ENCODE results near the gene CLASP1. TPM values are rescaled to one million over a fixed set of nuclear protein-coding genes. Genes with fewer than 3 reads are reported as not detected.

CLASP1 gene
- total and polyA plus RNA-seq, 2 experiments from 2014 or later, result 16.6 to 56.3 TPM

DNA sequence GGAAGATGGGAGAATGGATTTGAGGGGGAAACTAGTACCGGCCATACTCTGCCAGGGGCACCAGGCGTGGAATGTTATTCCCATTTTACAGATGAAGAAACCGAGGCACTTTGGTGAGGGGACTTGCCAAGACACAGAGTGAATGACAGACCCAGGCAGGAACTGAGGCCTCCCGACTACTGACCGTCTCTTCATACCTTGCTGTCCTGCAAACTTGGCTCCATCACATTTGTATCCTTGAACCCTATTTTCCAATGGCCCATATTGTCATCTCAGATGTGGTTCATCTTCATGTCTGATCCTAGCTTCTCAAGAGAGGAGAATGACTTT, 358.0 kb downstream of the CLASP1 start:
- Mint-ChIP-seq H3K36me3 (ENCODE audit: low read depth) (no peaks in the 10 kb centered on the region), H3K27ac (no peak overlapping the region), H3K27me3 (ENCODE audit: insufficient read depth, low read depth, poor library complexity) (peaks cover 16% of the 10 kb centered on the region), H3K4me1 (peaks cover 6% of the 10 kb centered on the region; the same call in 2 of the 3 replicates), H3K9me3 (no peaks in the 10 kb centered on the region; the same call in 2 of the 3 replicates), H3K4me3 (no peak overlapping the region)
- TF ChIP-seq ZNF331 (CRISPR knock-in tag; IDR thresholded peaks at IDR 0.05; ENCODE audit: low read depth), result no peak
- no peak for TF ChIP-seq EZH2phosphoT487 (IDR thresholded peaks at IDR 0.05; ENCODE audit: unreplicated experiment)
- TF ChIP-seq, protein P1, sequence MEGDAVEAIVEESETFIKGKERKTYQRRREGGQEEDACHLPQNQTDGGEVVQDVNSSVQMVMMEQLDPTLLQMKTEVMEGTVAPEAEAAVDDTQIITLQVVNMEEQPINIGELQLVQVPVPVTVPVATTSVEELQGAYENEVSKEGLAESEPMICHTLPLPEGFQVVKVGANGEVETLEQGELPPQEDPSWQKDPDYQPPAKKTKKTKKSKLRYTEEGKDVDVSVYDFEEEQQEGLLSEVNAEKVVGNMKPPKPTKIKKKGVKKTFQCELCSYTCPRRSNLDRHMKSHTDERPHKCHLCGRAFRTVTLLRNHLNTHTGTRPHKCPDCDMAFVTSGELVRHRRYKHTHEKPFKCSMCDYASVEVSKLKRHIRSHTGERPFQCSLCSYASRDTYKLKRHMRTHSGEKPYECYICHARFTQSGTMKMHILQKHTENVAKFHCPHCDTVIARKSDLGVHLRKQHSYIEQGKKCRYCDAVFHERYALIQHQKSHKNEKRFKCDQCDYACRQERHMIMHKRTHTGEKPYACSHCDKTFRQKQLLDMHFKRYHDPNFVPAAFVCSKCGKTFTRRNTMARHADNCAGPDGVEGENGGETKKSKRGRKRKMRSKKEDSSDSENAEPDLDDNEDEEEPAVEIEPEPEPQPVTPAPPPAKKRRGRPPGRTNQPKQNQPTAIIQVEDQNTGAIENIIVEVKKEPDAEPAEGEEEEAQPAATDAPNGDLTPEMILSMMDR (conservative IDR thresholded peaks at IDR 0.05; ENCODE audit: low read depth in 2 of 2), result no peak
- TF ChIP-seq ZNF114 (CRISPR knock-in tag; IDR thresholded peaks at IDR 0.05), result no peak
- TF ChIP-seq STAT1 (IDR thresholded peaks at IDR 0.05; ENCODE audit: unreplicated experiment), result no peak
- no peak for TF ChIP-seq NANOG (IDR thresholded peaks at IDR 0.05; ENCODE audit: borderline replicate concordance)
- TF ChIP-seq, protein P2, sequence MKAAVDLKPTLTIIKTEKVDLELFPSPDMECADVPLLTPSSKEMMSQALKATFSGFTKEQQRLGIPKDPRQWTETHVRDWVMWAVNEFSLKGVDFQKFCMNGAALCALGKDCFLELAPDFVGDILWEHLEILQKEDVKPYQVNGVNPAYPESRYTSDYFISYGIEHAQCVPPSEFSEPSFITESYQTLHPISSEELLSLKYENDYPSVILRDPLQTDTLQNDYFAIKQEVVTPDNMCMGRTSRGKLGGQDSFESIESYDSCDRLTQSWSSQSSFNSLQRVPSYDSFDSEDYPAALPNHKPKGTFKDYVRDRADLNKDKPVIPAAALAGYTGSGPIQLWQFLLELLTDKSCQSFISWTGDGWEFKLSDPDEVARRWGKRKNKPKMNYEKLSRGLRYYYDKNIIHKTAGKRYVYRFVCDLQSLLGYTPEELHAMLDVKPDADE (IDR thresholded peaks at IDR 0.05), result no peak
- no peak for TF ChIP-seq CREB1 (CRISPR knock-in tag; IDR thresholded peaks at IDR 0.05; ENCODE audit: low read depth)
- no peak for TF ChIP-seq POLR2AphosphoS5 (IDR thresholded peaks at IDR 0.05; ENCODE audit: low read depth)
- no peak for TF ChIP-seq EZH2 (IDR thresholded peaks at IDR 0.05; ENCODE audit: low read depth, unreplicated experiment)
- TF ChIP-seq JUNB (IDR thresholded peaks at IDR 0.05; ENCODE audit: unreplicated experiment), result no peak
- TF ChIP-seq, protein P3, sequence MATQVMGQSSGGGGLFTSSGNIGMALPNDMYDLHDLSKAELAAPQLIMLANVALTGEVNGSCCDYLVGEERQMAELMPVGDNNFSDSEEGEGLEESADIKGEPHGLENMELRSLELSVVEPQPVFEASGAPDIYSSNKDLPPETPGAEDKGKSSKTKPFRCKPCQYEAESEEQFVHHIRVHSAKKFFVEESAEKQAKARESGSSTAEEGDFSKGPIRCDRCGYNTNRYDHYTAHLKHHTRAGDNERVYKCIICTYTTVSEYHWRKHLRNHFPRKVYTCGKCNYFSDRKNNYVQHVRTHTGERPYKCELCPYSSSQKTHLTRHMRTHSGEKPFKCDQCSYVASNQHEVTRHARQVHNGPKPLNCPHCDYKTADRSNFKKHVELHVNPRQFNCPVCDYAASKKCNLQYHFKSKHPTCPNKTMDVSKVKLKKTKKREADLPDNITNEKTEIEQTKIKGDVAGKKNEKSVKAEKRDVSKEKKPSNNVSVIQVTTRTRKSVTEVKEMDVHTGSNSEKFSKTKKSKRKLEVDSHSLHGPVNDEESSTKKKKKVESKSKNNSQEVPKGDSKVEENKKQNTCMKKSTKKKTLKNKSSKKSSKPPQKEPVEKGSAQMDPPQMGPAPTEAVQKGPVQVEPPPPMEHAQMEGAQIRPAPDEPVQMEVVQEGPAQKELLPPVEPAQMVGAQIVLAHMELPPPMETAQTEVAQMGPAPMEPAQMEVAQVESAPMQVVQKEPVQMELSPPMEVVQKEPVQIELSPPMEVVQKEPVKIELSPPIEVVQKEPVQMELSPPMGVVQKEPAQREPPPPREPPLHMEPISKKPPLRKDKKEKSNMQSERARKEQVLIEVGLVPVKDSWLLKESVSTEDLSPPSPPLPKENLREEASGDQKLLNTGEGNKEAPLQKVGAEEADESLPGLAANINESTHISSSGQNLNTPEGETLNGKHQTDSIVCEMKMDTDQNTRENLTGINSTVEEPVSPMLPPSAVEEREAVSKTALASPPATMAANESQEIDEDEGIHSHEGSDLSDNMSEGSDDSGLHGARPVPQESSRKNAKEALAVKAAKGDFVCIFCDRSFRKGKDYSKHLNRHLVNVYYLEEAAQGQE (IDR thresholded peaks at IDR 0.05; ENCODE audit: unreplicated experiment), result no peak
- no peak overlapping the region for H3K4me2 ChIP-seq
- H3K4me3 ChIP-seq, result no peak overlapping the region
- H4K20me1 ChIP-seq (replicated peaks; ENCODE audit: insufficient read depth), result no peaks in the 10 kb centered on the region
- no peaks in the 10 kb centered on the region for H3K9me2 ChIP-seq (ENCODE audit: insufficient read depth)
- H3K27ac ChIP-seq (ENCODE audit: low read depth), result no peak overlapping the region
- no peaks in the 10 kb centered on the region for H3K4me1 ChIP-seq (ENCODE audit: insufficient read depth)
- no peaks in the 10 kb centered on the region for H3K36me3 ChIP-seq (ENCODE audit: insufficient read depth)
- no peaks in the 10 kb centered on the region for H3K79me2 ChIP-seq (replicated peaks; ENCODE audit: insufficient read depth)
- 0 out of 2 replicates have a peak, but pooled peaks cover 1% of the 10 kb centered on the region for H3K27me3 ChIP-seq (ENCODE audit: insufficient read depth)
- H2AFZ ChIP-seq, result no peak overlapping the region
- H3F3A ChIP-seq (replicated peaks; ENCODE audit: low read depth), result no peaks in the 10 kb centered on the region
- ATAC-seq, result no peak
- DNase-seq (ENCODE audit: low spot score), result no peak
